Activated gamma-delta T cell treated with anti-CD3 and anti-CD28 coated beads, Interleukin-2, amount 50 U/mL, for 16 hours (primary cell): ENCODE measurements around the gene NEUROD2.
"Not testable (repeated sequence)": the region's sequence is repeated elsewhere in the genome, so short reads cannot be mapped to it uniquely, and the experiment has no call there.

Experiments used
- DNase-seq: peaks from one replicate; pipeline ENCODE4 v3.0.0-alpha.2; 2020; ENCODE audit warnings: low read depth

Gene NEUROD2

DNA sequence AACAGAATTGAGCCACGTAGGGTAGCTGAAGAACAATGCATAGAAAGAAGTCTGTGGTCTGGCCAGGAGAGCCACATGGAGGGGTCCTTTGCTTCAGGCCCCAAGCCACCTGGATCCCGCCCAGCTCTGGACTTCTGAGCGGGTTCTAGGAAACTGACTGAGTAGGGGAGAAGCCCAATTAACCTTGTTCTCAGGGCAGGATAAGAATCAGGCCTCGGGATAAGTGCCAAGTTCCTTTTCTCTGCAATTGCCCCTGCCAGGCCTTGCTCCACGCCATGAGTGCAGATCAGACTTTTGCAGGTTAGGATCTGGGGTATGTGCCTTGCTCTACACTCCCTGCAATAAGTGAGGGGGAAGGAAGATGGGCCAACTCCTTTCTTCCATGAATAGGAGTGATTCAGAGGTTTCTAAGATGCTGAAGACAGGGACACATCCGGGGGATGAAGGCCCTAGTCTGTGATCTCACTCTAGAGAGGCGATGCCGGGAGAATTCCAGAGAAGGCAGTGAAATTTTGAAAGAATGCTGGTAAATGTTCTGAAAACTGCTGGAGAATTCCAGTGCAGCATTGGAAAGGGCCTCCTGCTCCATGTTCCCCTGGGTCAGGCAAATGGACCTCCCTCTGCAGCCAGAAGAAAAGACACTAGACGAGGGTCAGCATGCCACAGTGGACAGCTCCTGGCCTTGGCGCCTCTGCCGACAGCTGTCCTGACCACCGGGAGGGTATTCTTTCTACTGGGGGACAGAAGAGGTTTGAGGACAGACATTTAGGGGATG lies 5.8 kb downstream of the NEUROD2 start:
- DNase-seq = no peak

DNA sequence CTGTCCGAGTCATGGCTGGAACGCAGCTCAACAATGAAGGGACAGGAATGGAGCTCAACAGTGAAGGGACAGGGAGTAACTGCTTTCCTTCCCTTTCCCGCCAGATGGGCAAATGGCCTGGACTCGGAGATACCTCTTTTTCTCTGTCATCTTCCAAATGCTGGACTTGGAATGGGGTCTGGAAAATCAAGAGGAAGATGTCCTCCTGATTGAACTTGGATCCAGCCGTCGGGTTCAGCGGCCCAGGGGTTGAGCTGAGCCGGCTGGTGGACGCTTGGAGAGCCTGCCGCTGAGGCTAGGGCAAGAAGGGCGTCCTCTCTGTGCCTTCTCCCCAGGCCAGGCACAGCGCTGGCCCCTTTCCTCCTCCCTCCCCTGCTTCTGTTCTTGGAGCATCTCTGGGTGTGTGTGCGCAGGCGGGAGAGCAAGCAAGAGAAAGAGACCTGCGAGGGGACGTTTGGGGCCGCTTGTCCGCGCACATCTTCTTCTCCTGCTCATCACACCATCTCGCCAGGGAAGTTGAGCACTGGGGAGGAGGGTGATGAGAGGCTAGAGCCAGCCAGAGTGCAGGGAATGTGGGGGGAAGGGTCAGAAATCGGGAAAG lies 6.6 kb downstream of the NEUROD2 start:
- no peak for DNase-seq

DNA sequence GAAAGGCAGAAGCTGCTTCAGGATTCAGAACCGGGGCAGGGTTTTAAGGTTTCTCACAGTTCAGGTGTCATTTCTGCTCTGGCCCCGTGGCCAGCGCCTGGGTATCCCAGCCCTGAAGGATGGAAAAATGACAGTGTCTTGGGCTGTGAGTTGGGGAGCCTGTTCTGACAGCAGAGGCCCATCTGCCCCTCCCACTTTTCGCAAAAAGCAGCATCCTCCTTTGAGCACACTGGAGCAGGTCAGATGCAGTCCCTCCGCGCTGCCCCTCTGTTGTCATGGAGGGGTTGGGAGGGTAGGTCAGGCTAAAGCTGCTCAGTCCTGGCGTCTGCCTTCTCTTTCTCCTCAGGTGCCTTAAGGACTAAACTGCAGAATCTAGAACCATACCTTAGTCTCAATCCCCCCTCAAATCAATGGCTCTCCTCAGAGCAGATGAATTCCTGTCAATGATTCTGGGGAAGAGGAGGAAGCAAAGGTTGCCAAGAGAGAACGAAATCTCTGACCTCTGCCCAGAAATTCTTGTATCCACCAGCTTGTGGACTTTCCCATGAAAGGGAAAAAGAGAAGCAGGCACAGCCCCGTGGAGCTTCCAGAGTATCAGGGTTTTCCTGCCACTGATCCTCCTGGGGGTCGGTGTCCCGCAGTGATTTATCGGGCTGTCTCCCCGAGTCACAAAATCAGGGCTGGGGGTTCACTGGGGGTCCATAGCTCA lies 7.3 kb downstream of the NEUROD2 start:
- DNase-seq = no peak

DNA sequence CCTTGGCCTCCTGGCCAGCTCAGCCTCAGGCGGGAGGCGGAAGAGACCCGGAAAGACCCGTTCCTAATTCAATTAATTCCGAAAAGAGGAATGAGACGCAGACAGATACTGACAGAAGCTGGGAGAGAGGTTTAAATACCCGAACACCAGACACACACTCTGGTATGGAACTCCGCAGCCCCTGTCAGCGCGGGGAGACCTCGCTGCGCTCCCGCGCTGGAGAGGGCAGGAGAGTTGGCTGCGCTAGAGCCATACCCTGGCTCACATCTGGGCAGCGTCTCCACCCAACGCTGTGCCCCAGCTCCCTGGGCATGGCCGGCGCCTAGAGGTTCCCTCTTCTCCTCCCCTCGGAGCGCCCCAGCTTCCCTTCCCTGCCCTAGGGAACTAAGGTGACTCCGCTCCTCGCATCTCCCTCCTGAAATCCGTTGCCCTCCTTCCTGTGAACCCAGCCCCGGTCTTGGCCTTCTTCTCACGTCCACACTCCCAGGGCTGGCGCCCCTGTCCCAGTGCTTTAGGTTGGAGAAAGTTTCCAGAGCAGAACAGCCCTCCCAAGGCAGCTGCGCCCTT lies 8.0 kb downstream of the NEUROD2 start:
- no peak for DNase-seq

DNA sequence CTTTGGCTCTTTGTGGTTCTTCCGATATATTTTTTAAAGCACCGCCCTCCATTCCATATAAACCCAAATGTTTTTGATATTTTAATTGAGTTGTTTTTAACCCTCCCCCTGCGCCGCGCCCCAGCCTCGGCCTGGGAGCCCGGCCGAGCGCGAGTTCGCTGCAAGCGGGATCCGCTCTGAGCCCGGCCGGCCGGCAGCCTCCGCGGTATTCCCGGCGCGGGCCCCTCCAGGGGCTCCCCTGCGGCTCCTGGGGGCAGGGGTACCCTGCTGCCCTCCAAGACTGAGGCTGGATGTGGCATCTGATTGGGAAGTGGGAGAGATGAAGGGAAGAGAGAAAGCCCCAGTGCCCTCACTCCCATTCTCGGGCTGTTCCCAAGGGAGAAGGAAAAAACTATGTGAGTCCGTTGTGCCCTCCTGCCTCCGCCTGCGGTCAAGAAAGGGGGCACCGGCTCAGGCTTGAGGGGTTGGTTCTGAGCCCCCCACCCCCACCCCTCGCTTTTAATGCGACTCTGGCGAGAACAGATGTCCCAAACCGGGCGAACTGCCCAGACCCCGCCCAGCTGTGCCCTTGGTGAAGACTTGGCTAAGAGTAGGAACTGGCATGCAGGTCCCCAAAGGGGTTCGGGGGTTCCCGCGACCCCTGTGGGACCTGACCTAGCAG lies 8.6 kb downstream of the NEUROD2 start:
- DNase-seq = no peak

DNA sequence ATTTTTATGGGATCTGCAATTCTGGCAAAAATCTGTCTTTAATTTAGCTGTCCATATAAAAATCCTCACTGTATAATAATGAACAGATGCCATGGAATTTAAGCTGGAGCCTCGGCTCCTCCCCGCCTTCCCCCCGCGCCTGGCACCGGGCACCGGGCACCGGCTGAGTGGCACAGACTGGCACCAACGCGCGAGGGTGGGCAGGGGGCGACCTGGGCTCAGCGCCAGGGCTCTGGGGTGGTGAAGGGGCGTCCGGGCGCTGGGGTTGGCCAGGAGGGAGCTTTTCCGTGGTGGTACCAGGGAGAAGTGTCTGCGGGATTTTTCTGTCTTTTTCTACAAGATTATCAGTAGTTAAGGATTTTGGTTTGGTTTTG lies 9.1 kb downstream of the NEUROD2 start:
- DNase-seq = no peak

DNA sequence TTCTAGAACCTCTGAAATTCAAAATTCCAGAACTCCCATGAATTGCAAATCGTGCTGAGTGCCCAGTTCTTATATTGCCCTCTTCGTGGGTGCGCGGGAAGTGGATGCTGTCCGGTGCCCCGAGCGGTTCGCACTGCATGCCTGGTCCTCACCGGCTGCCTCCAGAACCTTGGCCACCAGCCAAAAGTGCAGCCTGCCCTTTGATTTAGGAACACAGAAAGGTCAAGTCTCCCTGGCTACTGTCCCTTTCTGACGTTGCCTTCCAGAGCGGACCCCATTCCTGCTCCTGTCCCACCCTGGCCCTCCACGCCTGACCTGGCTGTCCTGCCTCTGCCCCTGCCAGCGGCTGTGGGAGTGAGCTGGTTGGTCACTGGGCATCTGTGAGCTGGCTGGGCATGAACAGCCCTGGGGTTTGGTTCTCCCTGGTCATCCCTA lies 9.7 kb downstream of the NEUROD2 start:
- DNase-seq = no peak

DNA sequence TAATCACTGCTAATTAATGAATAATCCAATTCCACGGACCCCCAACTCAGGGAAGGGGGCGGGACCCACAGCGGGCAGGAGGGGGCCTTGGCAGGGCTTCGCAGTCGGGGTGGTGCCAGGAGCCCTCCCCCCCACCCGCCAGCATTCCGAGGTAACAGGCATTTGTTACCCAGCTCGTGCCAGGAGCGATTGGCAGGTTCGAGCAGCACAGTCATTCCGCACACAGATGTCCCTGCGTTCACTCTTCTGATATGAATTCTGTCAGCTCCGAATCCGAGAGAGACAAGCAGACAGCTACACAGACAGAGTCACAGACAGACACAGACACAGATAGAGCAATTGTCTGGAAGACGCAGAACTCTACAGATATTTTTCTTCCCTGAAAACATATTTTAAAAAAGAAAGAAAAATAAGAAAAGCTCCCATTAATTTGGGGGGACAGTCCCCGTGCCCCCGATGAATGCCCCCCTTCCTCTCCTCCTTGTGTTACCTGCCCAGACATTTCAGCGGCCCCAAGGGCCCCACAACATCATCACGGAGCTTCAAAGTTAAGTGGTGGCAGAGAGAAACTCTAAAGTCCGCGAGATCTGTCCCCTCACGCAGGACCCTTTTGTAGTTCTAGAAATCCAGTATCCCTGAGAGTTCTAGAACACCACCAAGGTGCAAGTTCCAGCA lies 10.2 kb downstream of the NEUROD2 start:
- DNase-seq = no peak

DNA sequence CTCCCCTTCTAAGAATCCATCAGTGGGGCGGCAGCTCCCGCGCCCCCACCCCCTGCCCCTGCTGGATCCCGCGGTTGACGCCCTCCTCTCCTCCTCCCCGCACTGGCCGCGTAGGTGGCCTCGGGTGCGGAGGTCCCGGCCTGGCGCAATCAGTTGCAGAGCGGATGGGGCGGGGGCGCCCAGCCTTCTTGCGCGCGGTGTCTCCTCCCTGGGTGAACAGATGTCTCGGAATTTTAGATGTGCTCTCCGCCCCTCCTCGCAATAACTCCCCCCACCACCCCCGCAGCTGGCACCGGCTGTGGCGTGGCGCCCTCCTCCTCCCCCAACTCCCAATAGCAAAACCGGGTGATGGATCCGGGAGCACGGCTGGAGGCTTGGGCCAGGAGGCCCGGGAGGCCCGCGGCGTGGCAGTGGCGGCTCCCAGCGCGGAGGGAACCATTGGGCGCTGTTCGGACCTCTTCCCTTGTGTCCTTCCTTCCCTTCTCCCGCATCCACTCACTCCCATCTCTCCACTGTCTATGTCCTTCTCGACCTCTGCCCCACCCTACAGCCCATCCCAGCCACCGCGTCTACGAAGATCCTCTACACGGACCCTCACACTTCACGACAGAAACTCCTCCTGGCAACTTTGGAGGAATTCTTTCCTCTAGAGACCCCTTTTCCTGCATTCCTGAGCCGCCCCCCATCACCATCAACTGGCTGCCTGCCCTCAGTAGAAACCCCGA lies 11.0 kb downstream of the NEUROD2 start:
- DNase-seq = no peak

DNA sequence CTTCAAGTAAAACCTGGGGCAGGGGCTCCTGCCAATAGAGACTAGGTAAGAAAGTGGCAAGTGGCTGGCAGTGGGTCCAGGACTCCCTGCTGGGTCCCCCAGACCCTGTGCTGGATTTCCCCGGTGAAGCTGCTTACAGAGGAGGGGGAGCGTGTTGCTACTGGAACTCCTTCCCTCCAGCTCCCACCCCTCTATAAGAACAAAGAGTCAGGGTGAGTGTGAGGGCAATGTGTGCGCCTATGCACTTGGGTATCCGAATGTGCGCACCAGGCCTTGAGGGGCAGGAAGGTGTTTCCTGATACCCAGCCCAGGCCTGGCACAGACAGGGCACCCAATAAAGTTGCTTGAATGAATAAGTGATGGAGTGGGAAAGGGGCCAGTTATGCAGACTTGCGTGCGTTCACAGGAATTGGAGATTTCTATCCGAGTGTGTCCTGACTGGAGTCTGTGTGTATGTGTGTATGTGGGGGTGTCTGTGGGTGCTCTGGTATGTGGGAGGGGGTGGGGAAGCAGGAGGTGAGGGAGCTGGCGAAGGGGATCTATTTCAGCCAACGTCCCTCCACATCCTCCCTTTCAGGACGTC lies 11.7 kb downstream of the NEUROD2 start:
- no peak for DNase-seq

DNA sequence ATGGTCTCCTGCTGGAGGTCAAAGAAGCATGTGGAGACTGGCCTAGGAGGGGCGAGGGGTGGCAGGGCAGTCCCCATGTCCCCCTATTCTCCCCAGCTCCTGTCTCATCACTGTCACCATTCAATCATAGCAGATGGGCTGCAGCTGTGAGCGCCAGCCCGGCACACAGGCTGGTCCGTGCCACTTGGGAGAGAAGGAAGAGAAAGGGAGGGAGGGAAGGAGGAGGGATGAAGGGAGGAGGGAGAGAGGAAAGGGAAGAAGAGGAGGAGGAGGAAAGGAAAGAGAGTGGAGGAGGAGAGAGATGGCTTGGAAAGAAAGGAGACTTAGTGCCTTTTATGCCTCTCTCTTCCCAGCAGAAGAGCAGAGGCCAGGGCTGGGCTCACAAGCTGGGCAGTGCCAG lies 12.4 kb downstream of the NEUROD2 start:
- no peak for DNase-seq

DNA sequence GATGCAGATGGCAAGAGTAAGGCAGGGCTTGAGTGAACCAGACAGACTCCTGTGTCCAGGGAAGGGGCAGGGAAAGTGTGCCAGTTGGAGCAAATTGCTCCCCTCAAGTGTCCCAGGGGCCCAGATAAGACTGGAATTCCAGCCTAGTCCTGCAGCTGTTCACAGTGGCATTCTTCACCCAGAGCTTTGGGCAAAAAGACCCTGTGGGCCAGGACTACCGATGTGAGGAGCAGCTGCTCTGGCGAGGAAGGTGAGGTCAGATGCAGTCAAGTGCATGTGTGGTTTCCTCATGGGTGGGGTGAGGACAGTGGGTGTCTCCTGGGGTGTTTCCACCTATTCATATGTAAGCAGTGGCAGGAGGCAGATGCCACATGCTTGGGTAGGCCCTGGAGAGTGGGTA lies 14.3 kb downstream of the NEUROD2 start:
- DNase-seq = no peak

DNA sequence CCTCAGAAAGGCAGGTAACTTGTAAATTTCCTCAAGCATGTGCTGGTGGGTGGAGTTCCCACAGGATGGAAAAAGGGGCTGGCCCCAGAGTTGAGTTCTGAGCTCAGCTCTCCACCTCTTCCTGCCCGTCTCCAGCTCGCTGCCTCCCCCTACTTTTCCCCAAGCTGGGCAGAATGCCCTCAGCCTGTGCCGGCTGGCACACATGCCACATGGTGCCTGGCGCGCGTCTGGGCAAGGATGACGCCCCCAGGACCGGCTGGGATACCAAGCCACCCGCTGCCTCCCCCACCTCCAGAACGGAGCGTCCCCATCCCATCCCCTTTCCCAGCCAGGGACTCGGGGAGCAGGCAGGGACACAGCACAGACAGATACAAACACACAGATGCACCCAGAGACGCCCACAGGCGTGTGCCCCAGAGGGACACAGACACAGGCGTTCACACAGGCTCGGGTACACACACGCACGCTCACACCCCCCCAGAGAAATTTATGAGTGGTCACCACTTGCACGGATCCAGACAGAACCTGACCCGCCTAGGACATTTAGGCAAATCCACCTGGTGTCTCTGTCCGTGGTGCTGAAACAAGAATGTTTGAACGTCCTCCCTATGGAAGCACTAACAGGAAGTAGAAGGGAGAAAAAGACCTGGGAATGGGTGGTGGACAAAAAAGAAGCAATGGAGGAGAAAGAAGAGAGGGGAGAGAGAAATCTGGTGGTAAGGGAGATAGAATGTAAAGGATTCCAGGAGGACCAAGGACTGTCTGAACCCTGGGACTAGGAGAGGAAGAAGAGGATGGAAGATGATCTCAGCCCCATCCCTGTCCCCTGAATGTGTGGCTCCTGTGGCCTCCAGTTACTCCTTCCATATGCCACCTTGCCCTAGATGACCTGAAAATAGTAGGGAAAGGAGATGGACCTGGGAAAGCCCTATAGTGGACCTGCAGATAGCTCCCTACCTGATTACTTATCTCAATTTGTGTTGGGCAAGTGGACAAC lies 15.5 kb downstream of the NEUROD2 start:
- DNase-seq = no peak

DNA sequence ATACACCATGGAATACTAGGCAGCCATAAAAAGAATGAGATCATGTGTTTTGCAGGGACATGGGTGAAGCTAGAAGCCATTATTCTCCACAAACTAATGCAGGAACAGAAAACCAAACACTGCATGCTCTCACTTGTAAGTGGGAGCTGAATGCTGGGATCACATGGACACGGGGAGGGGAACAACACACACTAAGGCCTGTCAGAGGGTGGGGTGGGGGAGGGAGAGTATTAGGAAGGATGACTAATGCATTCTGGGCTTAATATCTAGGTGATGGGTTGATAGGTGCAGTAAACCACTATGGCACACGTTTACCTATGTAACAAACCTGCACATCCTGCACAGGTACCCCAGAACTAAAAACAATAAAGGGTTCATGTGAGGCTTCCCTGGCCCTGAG lies 17.5 kb downstream of the NEUROD2 start:
- DNase-seq = not testable (repeated sequence)

DNA sequence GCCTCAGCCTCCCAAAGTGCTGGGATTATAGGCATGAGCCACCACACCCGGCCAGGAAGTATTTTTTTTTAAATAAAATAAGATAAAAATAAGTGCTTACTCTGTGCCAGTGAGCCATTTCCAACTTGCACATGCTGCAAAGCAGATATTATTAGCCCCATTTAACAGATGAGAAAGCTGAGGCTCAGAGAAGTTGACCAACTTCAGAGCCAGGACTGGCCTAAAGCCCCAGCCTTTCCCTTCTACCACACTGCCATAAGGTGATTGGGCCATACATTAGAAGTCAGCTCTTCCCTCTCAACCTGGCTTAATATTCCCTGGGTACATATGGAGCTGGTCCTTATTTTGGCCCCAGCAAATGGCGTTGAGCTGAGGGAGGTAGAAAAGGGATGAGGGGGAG lies 25.1 kb downstream of the NEUROD2 start:
- no peak for DNase-seq

DNA sequence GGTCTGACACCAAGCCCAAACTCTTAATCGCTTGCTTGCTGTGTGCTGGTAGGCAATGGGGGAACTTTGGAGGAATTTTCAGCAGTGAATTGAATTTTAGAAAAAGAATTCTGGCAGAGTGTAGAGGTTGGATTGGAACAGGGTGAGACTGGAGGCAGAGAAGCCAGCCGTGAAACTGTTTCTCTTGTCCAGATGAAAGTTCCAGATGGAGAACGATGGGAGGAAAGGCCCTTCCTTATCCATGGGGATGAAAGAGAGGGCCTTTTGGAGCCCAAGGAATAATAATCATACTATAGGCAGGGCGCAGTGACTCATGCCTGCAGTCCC lies 26.0 kb downstream of the NEUROD2 start:
- DNase-seq = no peak

DNA sequence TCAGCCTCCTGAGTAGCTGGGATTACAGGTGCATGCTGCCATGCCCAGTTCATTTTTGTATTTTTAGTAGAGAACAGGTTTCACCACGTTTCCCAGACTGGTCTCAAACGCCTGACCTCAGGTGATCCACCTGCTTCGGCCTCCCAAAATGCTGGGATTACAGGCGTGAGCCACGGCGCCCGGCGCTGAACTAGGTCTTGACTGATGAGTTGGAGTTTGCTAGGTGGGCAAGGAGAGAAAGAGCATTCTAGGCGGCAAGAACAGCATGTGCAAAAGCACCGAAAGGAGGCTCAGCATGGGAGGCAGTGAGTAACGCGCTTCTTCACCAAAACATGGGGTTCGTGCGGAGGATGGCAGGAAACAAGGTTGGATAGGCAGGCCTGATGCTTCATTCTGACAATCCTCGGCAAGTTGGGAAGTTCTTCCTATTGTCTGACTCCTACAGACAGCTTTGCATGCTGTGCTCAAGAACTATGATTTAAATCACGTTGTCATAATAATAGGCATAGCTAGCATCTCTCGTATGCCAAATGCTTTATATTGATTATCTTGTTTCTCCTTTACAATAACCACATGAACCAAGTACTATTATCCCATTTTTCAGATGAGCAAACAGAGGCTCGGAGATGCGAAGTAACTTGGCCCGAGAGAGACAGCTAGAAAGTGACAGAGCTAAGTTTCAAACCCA lies 26.5 kb downstream of the NEUROD2 start:
- no peak for DNase-seq

DNA sequence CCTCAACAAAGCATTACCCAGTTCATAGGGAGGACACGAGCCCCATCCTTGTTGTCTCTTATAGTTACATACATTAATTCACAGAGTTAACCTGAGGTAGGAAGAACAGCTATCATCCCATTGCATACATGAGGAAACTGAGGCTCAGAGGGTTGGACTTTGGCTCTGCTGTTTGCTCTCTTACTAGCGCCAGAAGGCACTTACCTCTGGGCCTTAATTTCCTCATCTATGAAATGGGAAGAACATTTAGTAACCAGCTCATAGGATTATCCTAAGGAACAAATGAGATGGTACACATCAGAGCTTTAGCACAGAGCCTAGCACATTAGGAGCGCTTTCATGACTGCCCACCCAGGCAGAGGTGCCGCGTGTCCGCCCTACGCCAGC lies 27.6 kb downstream of the NEUROD2 start:
- no peak for DNase-seq
